Measurements from ENCODE around the gene CFAP410. TPM values are rescaled to one million over a fixed set of nuclear protein-coding genes. Genes with fewer than 3 reads are reported as not detected.

Gene CFAP410
- total and polyA plus RNA-seq, 2 experiments from 2014 or later, result 34.0 to 46.7 TPM

DNA sequence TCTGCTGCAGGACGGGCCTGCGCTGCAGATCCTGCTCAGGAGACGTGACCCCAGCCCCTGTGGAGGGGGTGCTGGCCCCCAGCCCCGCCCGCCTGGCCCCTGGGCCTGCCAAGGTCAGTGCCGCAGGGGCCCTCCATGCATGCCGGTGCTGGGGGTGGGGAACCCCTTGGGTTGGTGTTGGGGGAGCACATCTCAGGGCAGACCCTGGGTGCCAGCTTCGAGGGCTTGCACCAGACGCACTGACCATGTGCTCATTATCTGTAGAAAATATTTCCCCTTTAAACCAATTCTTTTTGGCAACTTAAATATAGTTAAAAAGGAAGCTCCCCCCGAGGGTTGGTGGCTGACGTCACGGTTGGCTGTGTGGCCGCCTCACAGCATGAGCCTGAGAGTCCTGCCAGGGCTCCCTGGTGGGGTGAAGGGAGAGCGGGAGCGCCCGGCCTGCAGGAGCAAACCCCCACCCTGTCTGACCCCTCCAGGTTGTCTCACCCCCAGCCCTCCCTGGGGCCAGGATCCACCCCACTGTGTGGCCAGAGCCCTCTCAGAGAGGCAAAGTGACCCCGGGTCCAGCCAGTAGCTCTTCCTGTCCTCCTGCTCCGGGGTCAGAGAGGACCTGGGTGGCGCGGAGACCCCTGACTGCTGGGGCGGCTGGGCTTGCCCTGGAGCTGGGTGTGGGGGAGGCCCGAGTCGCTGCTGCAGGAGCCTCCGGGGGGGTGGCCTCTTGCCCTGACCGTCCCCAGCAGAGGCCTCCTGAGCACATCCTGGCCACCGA, 44.6 kb downstream of the CFAP410 start:
- H3K4me3 ChIP-seq, result no peak overlapping the region
- H3K4me1 ChIP-seq (ENCODE audit: low read depth), result no peaks in the 10 kb centered on the region
- peak in 1 of 2 donors; percentile 70 for DNase-seq (ENCODE audit: low read depth in 1 of 2, low spot score in 1 of 2)
- TF ChIP-seq, protein P1, sequence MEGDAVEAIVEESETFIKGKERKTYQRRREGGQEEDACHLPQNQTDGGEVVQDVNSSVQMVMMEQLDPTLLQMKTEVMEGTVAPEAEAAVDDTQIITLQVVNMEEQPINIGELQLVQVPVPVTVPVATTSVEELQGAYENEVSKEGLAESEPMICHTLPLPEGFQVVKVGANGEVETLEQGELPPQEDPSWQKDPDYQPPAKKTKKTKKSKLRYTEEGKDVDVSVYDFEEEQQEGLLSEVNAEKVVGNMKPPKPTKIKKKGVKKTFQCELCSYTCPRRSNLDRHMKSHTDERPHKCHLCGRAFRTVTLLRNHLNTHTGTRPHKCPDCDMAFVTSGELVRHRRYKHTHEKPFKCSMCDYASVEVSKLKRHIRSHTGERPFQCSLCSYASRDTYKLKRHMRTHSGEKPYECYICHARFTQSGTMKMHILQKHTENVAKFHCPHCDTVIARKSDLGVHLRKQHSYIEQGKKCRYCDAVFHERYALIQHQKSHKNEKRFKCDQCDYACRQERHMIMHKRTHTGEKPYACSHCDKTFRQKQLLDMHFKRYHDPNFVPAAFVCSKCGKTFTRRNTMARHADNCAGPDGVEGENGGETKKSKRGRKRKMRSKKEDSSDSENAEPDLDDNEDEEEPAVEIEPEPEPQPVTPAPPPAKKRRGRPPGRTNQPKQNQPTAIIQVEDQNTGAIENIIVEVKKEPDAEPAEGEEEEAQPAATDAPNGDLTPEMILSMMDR (IDR thresholded peaks at IDR 0.05; ENCODE audit: low read depth, low read length), result no peak
- no peak overlapping the region for H3K27ac ChIP-seq
- no peaks in the 10 kb centered on the region for H3K9me3 ChIP-seq (ENCODE audit: low read depth)
- no peaks in the 10 kb centered on the region for H3K27me3 ChIP-seq
- no peaks in the 10 kb centered on the region for H3K36me3 ChIP-seq

DNA sequence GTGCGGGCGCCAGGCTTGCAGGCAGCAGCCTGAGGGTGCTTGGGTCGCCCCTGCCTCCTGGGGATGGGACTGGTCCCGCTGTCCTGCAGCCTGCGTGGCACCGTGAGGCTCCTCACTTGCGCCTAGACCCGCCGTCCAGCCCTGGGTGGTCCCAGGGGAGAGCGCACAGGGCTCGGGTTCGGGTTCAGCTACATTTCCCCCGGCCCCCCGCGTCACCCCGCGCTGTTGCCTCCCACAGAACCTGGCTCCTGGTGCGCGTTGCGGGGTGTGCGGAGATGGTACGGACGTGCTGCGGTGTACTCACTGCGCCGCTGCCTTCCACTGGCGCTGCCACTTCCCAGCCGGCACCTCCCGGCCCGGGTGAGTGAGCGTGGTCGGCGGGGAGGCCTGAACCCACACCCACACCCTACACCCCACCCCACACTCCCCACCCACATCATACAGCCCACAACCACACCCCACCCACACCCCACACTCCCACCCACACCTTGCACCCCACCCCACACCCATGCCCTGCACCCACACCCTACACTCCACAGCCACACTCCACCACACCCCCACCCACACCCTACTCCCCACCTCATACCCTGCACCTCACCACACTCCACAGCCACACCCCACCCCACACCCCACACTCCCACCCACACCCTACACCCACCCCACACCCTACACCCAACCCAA, 45.5 kb downstream of the CFAP410 start:
- no peaks in the 10 kb centered on the region for H3K27me3 ChIP-seq
- TF ChIP-seq, protein P1 (IDR thresholded peaks at IDR 0.05; ENCODE audit: low read depth, low read length), result no peak

DNA sequence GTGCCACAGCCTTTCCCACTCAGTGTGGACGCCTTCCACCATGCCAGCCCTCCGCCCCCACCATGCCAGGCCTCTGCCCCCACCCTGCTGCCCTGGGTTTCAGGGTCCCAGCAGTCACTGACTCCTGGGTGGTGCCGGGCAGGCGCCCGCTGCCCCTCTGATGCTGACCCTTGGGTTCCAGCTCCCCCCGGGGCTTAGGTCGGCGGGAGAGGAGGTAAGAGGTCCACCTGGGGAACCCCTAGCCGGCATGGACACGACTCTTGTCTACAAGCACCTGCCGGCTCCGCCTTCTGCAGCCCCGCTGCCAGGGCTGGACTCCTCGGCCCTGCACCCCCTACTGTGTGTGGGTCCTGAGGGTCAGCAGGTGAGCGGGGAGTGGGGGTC, 46.4 kb downstream of the CFAP410 start:
- TF ChIP-seq, protein P1 (IDR thresholded peaks at IDR 0.05; ENCODE audit: low read depth, low read length), result no peak
- Histone ChIP-seq H3K4me3 (no peak overlapping the region), H3K27me3 (peaks cover 3% of the 10 kb centered on the region), H3K36me3 (no peaks in the 10 kb centered on the region), H3K27ac (no peak overlapping the region), H3K4me1 (ENCODE audit: low read depth) (no peaks in the 10 kb centered on the region), H3K9me3 (ENCODE audit: low read depth) (no peaks in the 10 kb centered on the region)
- DNase-seq (ENCODE audit: low read depth in 1 of 2, low spot score in 1 of 2), result no peak

More for the DNA sequence above, 45.5 kb downstream of the CFAP410 start:
- H3K27ac ChIP-seq, result no peak overlapping the region
- H3K36me3 ChIP-seq, result no peaks in the 10 kb centered on the region
- H3K4me3 ChIP-seq, result no peak overlapping the region
- no peaks in the 10 kb centered on the region for H3K4me1 ChIP-seq (ENCODE audit: low read depth)
- DNase-seq (ENCODE audit: low read depth in 1 of 2, low spot score in 1 of 2), result no peak
- no peaks in the 10 kb centered on the region for H3K9me3 ChIP-seq (ENCODE audit: low read depth)

DNA sequence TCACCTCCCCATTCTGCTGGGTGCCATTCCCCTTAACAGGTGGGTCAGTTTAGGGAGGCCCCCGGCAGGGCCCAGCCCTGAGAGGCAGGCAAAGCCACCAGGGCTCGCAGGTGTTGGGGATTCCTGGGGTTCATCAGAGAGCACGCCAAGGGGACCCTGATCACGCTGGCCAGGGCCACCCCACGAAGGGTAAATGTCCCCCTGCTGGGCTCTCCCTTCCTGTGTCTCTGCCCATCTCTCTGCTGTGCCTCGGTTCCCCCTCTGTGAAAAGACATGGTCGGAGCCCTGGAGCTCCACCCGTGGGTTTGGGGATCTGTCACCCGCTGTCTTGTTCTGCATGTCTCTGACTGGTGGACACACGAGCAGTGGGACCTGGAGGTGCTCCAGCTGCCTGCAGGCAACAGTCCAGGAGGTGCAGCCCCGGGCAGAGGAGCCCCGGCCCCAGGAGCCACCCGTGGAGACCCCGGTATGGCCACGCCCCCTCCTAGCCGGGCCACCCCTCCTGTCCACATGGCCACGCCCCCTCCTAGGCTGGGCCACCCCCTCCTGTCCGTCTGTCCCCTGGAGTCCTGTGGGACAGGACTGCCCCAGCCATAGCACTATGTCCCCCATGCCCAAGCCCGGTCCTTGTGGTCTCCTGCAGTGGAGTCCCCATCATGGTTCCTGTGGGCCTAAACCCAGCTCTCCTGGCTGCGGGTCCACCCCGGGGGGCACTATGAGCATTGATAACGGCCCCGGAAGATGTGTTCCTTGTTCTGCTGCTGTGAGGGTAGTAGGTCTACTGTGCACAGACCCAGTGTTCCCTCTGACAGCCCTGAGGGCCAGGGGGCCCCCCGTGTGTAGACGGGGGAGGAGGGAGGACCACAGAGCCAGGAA, 47.0 kb downstream of the CFAP410 start:
- no peak for DNase-seq (ENCODE audit: low read depth in 1 of 2, low spot score in 1 of 2)

More for the DNA sequence above, 47.0 kb downstream of the CFAP410 start:
- H3K4me3 ChIP-seq, result no peak overlapping the region
- H3K27me3 ChIP-seq, result peaks cover 3% of the 10 kb centered on the region
- H3K27ac ChIP-seq, result no peak overlapping the region
- H3K9me3 ChIP-seq (ENCODE audit: low read depth), result no peaks in the 10 kb centered on the region
- H3K4me1 ChIP-seq (ENCODE audit: low read depth), result no peaks in the 10 kb centered on the region
- TF ChIP-seq, protein P1 (IDR thresholded peaks at IDR 0.05; ENCODE audit: low read depth, low read length), result no peak
- no peaks in the 10 kb centered on the region for H3K36me3 ChIP-seq
